Vagina (tissue), 2 donors: ENCODE data around the gene ARMC9. TPM values are rescaled to one million over a fixed set of nuclear protein-coding genes. Genes with fewer than 3 reads are reported as not detected.

ENCODE experiments used
- microRNA-seq: library from miRNA; unstranded; fragments of <30 nt; microRNA quantifications from one replicate; pipeline ENCODE4, GENCODE V29; 2017; ENCODE audit warnings: borderline number of aligned reads, borderline replicate concordance
- small RNA-seq: library from RNA; depleted of rRNA; stranded (forward); fragments of <200 nt; gene quantifications from one replicate; pipeline ENCODE3, GENCODE V24; 2016
- total RNA-seq: library from RNA; depleted of rRNA; stranded (reverse); fragments of >200 nt; gene quantifications from one replicate; pipeline ENCODE4 v1.2.3, GENCODE V29; 2016

ARMC9 gene
- total RNA-seq, 1 donor from 2014 or later, result 16.0 TPM

Small RNAs within 50 kb of the gene (microRNA-seq; reads per million reads assigned to microRNA genes)
- not detected for gene MIR4777

Small RNAs within 50 kb of the gene (small RNA-seq; reads per million reads assigned to genes)
- gene AC018738.1 (not detected), gene MIR4777 (not detected)

Other genes with a start within 250 kb of the ARMC9 start
- gene SPATA3, start 202.5 kb upstream of the ARMC9 start, total RNA-seq, result not detected
- gene C2orf72, start 161.1 kb upstream of the ARMC9 start, total RNA-seq, result 0.25 TPM
- gene PSMD1, start 141.8 kb upstream of the ARMC9 start, total RNA-seq, result 40.5 TPM
- 0.49 TPM for gene HTR2B, start 73.6 kb upstream of the ARMC9 start, total RNA-seq
- 7.1 TPM for gene B3GNT7, start 197.1 kb downstream of the ARMC9 start, total RNA-seq